ENCODE data around the gene NOTCH1. TPM values are rescaled to one million over a fixed set of nuclear protein-coding genes. Genes with fewer than 3 reads are reported as not detected.

The NOTCH1 gene
- polyA plus RNA-seq, 1 donor from 2014 or later, result 0.15 TPM

- TF ChIP-seq TAF1 (IDR thresholded peaks at IDR 0.05; ENCODE audit: low read depth) (no peak), POLR2AphosphoS5 (IDR thresholded peaks at IDR 0.05) (no peak), SMC3 (conservative IDR thresholded peaks at IDR 0.05; ENCODE audit: poor library complexity) (no peak), RAD21 (conservative IDR thresholded peaks at IDR 0.05) (no peak), EZH2 (IDR thresholded peaks at IDR 0.05; ENCODE audit: borderline replicate concordance, insufficient read depth, low read length, poor library complexity, severe bottlenecking) (no peak), MXI1 (conservative IDR thresholded peaks at IDR 0.05; ENCODE audit: poor library complexity, severe bottlenecking) (no peak), REST (IDR thresholded peaks at IDR 0.05; ENCODE audit: borderline replicate concordance) (no peak), EP300 (conservative IDR thresholded peaks at IDR 0.05; ENCODE audit: poor library complexity, severe bottlenecking) (no peak)
- TF ChIP-seq, protein P1, sequence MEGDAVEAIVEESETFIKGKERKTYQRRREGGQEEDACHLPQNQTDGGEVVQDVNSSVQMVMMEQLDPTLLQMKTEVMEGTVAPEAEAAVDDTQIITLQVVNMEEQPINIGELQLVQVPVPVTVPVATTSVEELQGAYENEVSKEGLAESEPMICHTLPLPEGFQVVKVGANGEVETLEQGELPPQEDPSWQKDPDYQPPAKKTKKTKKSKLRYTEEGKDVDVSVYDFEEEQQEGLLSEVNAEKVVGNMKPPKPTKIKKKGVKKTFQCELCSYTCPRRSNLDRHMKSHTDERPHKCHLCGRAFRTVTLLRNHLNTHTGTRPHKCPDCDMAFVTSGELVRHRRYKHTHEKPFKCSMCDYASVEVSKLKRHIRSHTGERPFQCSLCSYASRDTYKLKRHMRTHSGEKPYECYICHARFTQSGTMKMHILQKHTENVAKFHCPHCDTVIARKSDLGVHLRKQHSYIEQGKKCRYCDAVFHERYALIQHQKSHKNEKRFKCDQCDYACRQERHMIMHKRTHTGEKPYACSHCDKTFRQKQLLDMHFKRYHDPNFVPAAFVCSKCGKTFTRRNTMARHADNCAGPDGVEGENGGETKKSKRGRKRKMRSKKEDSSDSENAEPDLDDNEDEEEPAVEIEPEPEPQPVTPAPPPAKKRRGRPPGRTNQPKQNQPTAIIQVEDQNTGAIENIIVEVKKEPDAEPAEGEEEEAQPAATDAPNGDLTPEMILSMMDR (IDR thresholded peaks at IDR 0.05; ENCODE audit: poor library complexity, severe bottlenecking), result no peak
- no peak overlapping the region for H3K4me2 ChIP-seq (ENCODE audit: low read length)
- H2AFZ ChIP-seq (ENCODE audit: low read depth, low read length), result no peak overlapping the region
- no peak overlapping the region for H3K9ac ChIP-seq (ENCODE audit: low read length)
- no peak overlapping the region for H3K4me3 ChIP-seq (ENCODE audit: low read length)
- H3K79me2 ChIP-seq (replicated peaks; ENCODE audit: insufficient read depth, low read length), result no peaks in the 10 kb centered on the region
- H3K27me3 ChIP-seq (ENCODE audit: insufficient read depth, low read depth, low read length), result no peaks in the 10 kb centered on the region
- H3K27ac ChIP-seq (ENCODE audit: low read length), result no peak overlapping the region
- H3K9me3 ChIP-seq (ENCODE audit: low read length), result no peaks in the 10 kb centered on the region
- no peaks in the 10 kb centered on the region for H3K9me2 ChIP-seq (ENCODE audit: insufficient read depth, low read length)
- H3F3A ChIP-seq (ENCODE audit: insufficient read depth, low read length, poor library complexity, severe bottlenecking), result no peaks in the 10 kb centered on the region
- H4K20me1 ChIP-seq (ENCODE audit: insufficient read depth), result no peaks in the 10 kb centered on the region
- H3K36me3 ChIP-seq (ENCODE audit: insufficient read depth, low read length), result no peaks in the 10 kb centered on the region
Observed at GRCh38 chr9:136451221-136451877, 94.5 kb downstream of the NOTCH1 start.

DNA sequence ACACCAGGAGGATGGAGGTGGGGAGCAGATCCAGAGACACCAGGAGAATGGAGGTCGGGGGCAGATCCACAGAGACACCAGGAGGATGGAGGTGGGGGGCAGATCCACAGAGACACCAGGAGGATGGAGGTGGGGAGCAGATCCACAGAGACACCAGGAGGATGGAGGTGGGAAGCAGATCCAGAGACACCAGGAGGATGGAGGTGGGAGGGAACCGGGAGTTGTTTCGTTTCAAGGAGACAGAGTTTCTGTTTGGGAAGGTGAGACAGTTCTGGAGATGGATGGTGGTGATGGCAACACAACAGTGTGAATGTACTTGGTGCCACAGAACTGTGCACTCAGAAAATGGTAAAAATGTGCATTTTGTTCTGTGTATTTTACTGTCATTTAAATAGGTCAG, 97.2 kb downstream of the NOTCH1 start:
- Histone ChIP-seq H3K36me3 (ENCODE audit: insufficient read depth, low read length) (peaks cover 6% of the 10 kb centered on the region), H3K79me2 (replicated peaks; ENCODE audit: insufficient read depth, low read length) (no peaks in the 10 kb centered on the region), H3K27ac (ENCODE audit: low read length) (no peak overlapping the region), H3K4me3 (ENCODE audit: low read length) (no peak overlapping the region), H3F3A (ENCODE audit: insufficient read depth, low read length, poor library complexity, severe bottlenecking) (no peaks in the 10 kb centered on the region), H4K20me1 (ENCODE audit: insufficient read depth) (no peaks in the 10 kb centered on the region), H2AFZ (ENCODE audit: low read depth, low read length) (no peak overlapping the region), H3K9me3 (ENCODE audit: low read length) (no peaks in the 10 kb centered on the region), H3K9me2 (ENCODE audit: insufficient read depth, low read length) (no peaks in the 10 kb centered on the region), H3K9ac (ENCODE audit: low read length) (no peak overlapping the region), H3K4me2 (ENCODE audit: low read length) (no peak overlapping the region), H3K27me3 (ENCODE audit: insufficient read depth, low read depth, low read length) (no peaks in the 10 kb centered on the region)
- no peak for TF ChIP-seq POLR2AphosphoS5 (IDR thresholded peaks at IDR 0.05)
- TF ChIP-seq, protein P1 (IDR thresholded peaks at IDR 0.05; ENCODE audit: poor library complexity, severe bottlenecking), result no peak
- no peak for TF ChIP-seq RAD21 (conservative IDR thresholded peaks at IDR 0.05)
- no peak for TF ChIP-seq EZH2 (IDR thresholded peaks at IDR 0.05; ENCODE audit: borderline replicate concordance, insufficient read depth, low read length, poor library complexity, severe bottlenecking)
- no peak for TF ChIP-seq EP300 (conservative IDR thresholded peaks at IDR 0.05; ENCODE audit: poor library complexity, severe bottlenecking)
- TF ChIP-seq REST (IDR thresholded peaks at IDR 0.05; ENCODE audit: borderline replicate concordance), result no peak
- no peak for TF ChIP-seq TAF1 (IDR thresholded peaks at IDR 0.05; ENCODE audit: low read depth)
- TF ChIP-seq MXI1 (conservative IDR thresholded peaks at IDR 0.05; ENCODE audit: poor library complexity, severe bottlenecking), result no peak
- no peak for TF ChIP-seq SMC3 (conservative IDR thresholded peaks at IDR 0.05; ENCODE audit: poor library complexity)
